H9 (cell line): ENCODE data around the gene MEPCE. TPM values are rescaled to one million over a fixed set of nuclear protein-coding genes. Genes with fewer than 3 reads are reported as not detected.
A peak's percentile ranks its signal among the peaks of the same experiment; 100 is the strongest.

Experiments
- DNase-seq: peaks from one replicate; pipeline ENCODE4 v3.0.0-alpha.2; 2017
- H2AFZ ChIP-seq: one replicate; pipeline ENCODE4 v1.6.1; 2013; ENCODE audit warnings: mild to moderate bottlenecking, low read length, control low read depth, moderate library complexity
- H2AK5ac ChIP-seq: 2 replicates; pipeline ENCODE4 v1.6.1; 2013; ENCODE audit warnings: low read length, control low read depth, mixed read lengths; ENCODE audit not compliant: insufficient read length
- H2BK120ac ChIP-seq: one replicate; pipeline ENCODE4 v1.6.1; 2013; ENCODE audit warnings: low read depth, mild to moderate bottlenecking, low read length, control low read depth, inconsistent platforms; ENCODE audit not compliant: poor library complexity, severe bottlenecking
- H2BK12ac ChIP-seq: 2 replicates; pipeline ENCODE4 v1.6.1; 2013; ENCODE audit warnings: low read length, control low read depth, mixed read lengths, low read depth; ENCODE audit not compliant: insufficient read length
- H2BK15ac ChIP-seq: 2 replicates; pipeline ENCODE4 v1.6.1; 2013; ENCODE audit warnings: low read depth, low read length, control low read depth
- H2BK20ac ChIP-seq: one replicate; pipeline ENCODE4 v1.6.1; 2013; ENCODE audit warnings: low read depth, mild to moderate bottlenecking, low read length, control low read depth, inconsistent platforms; ENCODE audit not compliant: poor library complexity, severe bottlenecking
- H2BK5ac ChIP-seq: 2 replicates; pipeline ENCODE4 v1.6.1; 2013; ENCODE audit warnings: low read length, control low read depth, mixed read lengths; ENCODE audit not compliant: insufficient read length
- H3K14ac ChIP-seq: 2 replicates; pipeline ENCODE4 v1.6.1; 2013; ENCODE audit warnings: low read length, control low read depth; ENCODE audit not compliant: insufficient read depth
- H3K18ac ChIP-seq: 2 replicates; pipeline ENCODE4 v1.6.1; 2013; ENCODE audit warnings: low read depth, mild to moderate bottlenecking, mixed read lengths, low read length, control low read depth; ENCODE audit not compliant: insufficient read length
- H3K23ac ChIP-seq: 2 replicates; pipeline ENCODE4 v1.6.1; 2013; ENCODE audit warnings: low read length, control low read depth, mixed read lengths, low read depth; ENCODE audit not compliant: insufficient read length
- H3K23me2 ChIP-seq: 2 replicates; pipeline ENCODE4 v1.6.1; 2013; ENCODE audit warnings: low read depth, mild to moderate bottlenecking, mixed read lengths, low read length, control low read depth; ENCODE audit not compliant: insufficient read length, poor library complexity, severe bottlenecking
- H3K27ac ChIP-seq: 2 replicates; pipeline ENCODE4 v1.5.1; 2013; ENCODE audit warnings: low read length, control low read depth, mixed read lengths, low read depth; ENCODE audit not compliant: insufficient read length
- H3K27me3 ChIP-seq: 2 replicates; pipeline ENCODE4 v1.6.1; 2013; ENCODE audit warnings: low read length, control low read depth, inconsistent platforms; ENCODE audit not compliant: insufficient read depth
- H3K4ac ChIP-seq: 2 replicates; pipeline ENCODE4 v1.6.1; 2013; ENCODE audit warnings: low read depth, mild to moderate bottlenecking, control low read depth, inconsistent platforms, low read length, moderate library complexity
- H3K4me1 ChIP-seq: 2 replicates; pipeline ENCODE4 v1.6.1; 2013; ENCODE audit warnings: low read length, control low read depth, inconsistent platforms; ENCODE audit not compliant: insufficient read depth
- H3K4me2 ChIP-seq: 2 replicates; pipeline ENCODE4 v1.6.1; 2013; ENCODE audit warnings: low read length, control low read depth, mixed read lengths; ENCODE audit not compliant: insufficient read length, insufficient read depth
- H3K56ac ChIP-seq: 2 replicates; pipeline ENCODE4 v1.6.1; 2013; ENCODE audit warnings: low read depth, mild to moderate bottlenecking, mixed read lengths, low read length, control low read depth; ENCODE audit not compliant: insufficient read length
- H3K79me1 ChIP-seq: 2 replicates; pipeline ENCODE4 v1.6.1; 2013; ENCODE audit warnings: low read depth, mild to moderate bottlenecking, moderate library complexity, low read length, control low read depth, inconsistent platforms; ENCODE audit not compliant: insufficient read depth, poor library complexity, severe bottlenecking
- H3K79me2 ChIP-seq: 2 replicates; pipeline ENCODE4 v1.6.1; 2013; ENCODE audit warnings: low read length, control low read depth, inconsistent platforms; ENCODE audit not compliant: insufficient read depth
- H3K9ac ChIP-seq: 2 replicates; pipeline ENCODE4 v1.6.1; 2013; ENCODE audit warnings: low read length, control low read depth, mixed read lengths; ENCODE audit not compliant: insufficient read length; ENCODE audit errors: extremely low read depth
- H3K9me3 ChIP-seq: one replicate; pipeline ENCODE4 v1.6.1; 2013; ENCODE audit warnings: low read depth, low read length, inconsistent platforms; ENCODE audit not compliant: control insufficient read depth
- H3T11ph ChIP-seq: one replicate; pipeline ENCODE4 v1.6.1; 2013; ENCODE audit warnings: mild to moderate bottlenecking, low read length, control low read depth, inconsistent platforms
- H4K20me1 ChIP-seq: one replicate; pipeline ENCODE4 v1.6.1; 2013; ENCODE audit not compliant: control insufficient read depth, insufficient read length, insufficient read depth
- H4K5ac ChIP-seq: 2 replicates; pipeline ENCODE4 v1.6.1; 2013; ENCODE audit warnings: low read depth, mild to moderate bottlenecking, mixed read lengths, low read length, control low read depth; ENCODE audit not compliant: insufficient read length
- H4K8ac ChIP-seq: replicated peaks from 2 replicates; pipeline ENCODE4 v1.6.1; 2013; ENCODE audit warnings: low read length, control low read depth, mixed read lengths, low read depth; ENCODE audit not compliant: insufficient read length
- H4K91ac ChIP-seq: 2 replicates; pipeline ENCODE4 v1.6.1; 2013; ENCODE audit warnings: low read depth, mild to moderate bottlenecking, moderate library complexity, mixed read lengths, low read length, control low read depth; ENCODE audit not compliant: insufficient read length
- H3K27ac Mint-ChIP-seq, 3 experiments: 2 replicates in 2 of 3; 3 replicates in 1 of 3; pipeline ENCODE4 v1.8.0; 2020 to 2021; ENCODE audit warnings: mixed read lengths in 3 of 3, mild to moderate bottlenecking in 1 of 3, moderate library complexity in 1 of 3
- H3K27me3 Mint-ChIP-seq: 2 replicates; pipeline ENCODE4 v1.8.0; 2021; ENCODE audit warnings: low read depth, mild to moderate bottlenecking, moderate library complexity, mixed read lengths
- H3K36me3 Mint-ChIP-seq, 3 experiments: 2 replicates in 2 of 3; 3 replicates in 1 of 3; pipeline ENCODE4 v1.8.0; 2020 to 2021; ENCODE audit warnings: low read depth in 3 of 3, mixed read lengths in 3 of 3; ENCODE audit not compliant: insufficient read depth in 1 of 3
- H3K4me1 Mint-ChIP-seq, 2 experiments: 2 replicates each; pipeline ENCODE4 v1.8.0; 2020; ENCODE audit warnings: mixed read lengths in 2 of 2
- H3K4me3 Mint-ChIP-seq, 2 experiments: 2 replicates in 1 of 2; 3 replicates in 1 of 2; pipeline ENCODE4 v1.8.0; 2020 to 2021; ENCODE audit warnings: mild to moderate bottlenecking in 2 of 2, mixed read lengths in 2 of 2, moderate library complexity in 1 of 2
- H3K9me3 Mint-ChIP-seq, 2 experiments: 2 replicates in 1 of 2; 3 replicates in 1 of 2; pipeline ENCODE4 v1.8.0; 2020; ENCODE audit warnings: mild to moderate bottlenecking in 2 of 2, mixed read lengths in 2 of 2, moderate library complexity in 1 of 2
- CTCF ChIP-seq: fragments of 200-600 bp; sonication (generic); conservative IDR thresholded peaks from 3 replicates; pipeline ENCODE4 v1.8.0; 2021; ENCODE audit warnings: antibody characterized with exemption, mild to moderate bottlenecking
- WGBS: extraction: QIAGEN DNeasy Blood & Tissue Kit; methylation state at CpG from one replicate; pipeline ENCODE4 v1.1.7; 2013; ENCODE audit warnings: missing lambda C conversion rate, low lambda C conversion rate, mixed read lengths; ENCODE audit not compliant: insufficient read length; ENCODE audit errors: extremely low coverage; 5-methylcytosine and 5-hydroxymethylcytosine counted together
- total RNA-seq: library from RNA; stranded (reverse); gene quantifications from 2 replicates; pipeline ENCODE4 v1.2.1, GENCODE V29; 2021

The MEPCE gene
- total RNA-seq, 1 experiment from 2014 or later = 68.0 TPM

DNA sequence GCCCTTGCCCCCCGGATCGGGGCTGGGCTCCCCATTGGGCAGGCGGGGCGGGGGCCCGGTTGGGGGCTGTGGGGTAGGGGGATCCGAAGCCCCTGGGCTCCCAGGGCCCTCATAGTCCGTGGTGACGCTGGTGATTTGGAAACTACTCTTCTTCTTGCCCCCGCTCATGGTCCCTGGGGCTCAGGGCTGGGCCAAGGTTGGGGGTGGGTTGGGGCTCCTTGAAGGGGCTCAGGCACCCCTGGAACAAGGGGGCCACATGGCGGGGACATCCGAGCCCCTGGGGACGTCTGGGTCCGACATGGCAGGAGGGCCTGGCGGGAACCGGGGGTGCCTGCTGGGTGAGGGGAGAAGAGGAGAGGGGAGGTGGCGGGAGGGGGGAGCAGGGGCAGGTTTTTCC lies 48.2 kb downstream of the MEPCE start:
- Histone ChIP-seq H2BK20ac (no peak overlapping the region), H3K23me2 (peaks cover 7% of the 10 kb centered on the region), H3K27me3 (no peaks in the 10 kb centered on the region), H3T11ph (no peak overlapping the region), H2AFZ (no peak overlapping the region), H3K23ac (no peak overlapping the region), H2BK5ac (no peak overlapping the region), H3K4me2 (peak overlapping the region; percentile 45), H3K79me1 (no peaks in the 10 kb centered on the region), H3K9me3 (no peaks in the 10 kb centered on the region), H2BK15ac (no peak overlapping the region), H4K8ac (no peak overlapping the region), H3K9ac (no peak overlapping the region), H3K56ac (no peak overlapping the region), H4K91ac (no peak overlapping the region), H3K4me1 (no peaks in the 10 kb centered on the region; the same call in 1 of the 2 replicates), H3K14ac (no peak overlapping the region), H4K5ac (no peak overlapping the region), H3K18ac (no peak overlapping the region), H3K27ac (no peak overlapping the region), H3K79me2 (no peaks in the 10 kb centered on the region), H3K4ac (no peak overlapping the region), H4K20me1 (no peaks in the 10 kb centered on the region), H2AK5ac (no peak overlapping the region), H2BK120ac (no peak overlapping the region), H2BK12ac (no peak overlapping the region)
- DNase-seq = no peak
- H3K27ac Mint-ChIP-seq = no peak overlapping the region
- TF ChIP-seq CTCF = no peak
- peaks cover 0 to 2% of the 10 kb centered on the region in 2 experiments; a peak in 2 of 5 replicates for H3K9me3 Mint-ChIP-seq
- no CpG with 5 or more reads among the region's 16 CpGs for WGBS
- no peaks in the 10 kb centered on the region for H3K27me3 Mint-ChIP-seq
- H3K4me3 Mint-ChIP-seq = peak overlapping the region; percentile 81 to 93
- peaks cover 0 to 5% (median 0%) of the 10 kb centered on the region in 3 experiments; a peak in 1 of 7 replicates for H3K36me3 Mint-ChIP-seq
- H3K4me1 Mint-ChIP-seq = peaks cover 19 to 38% of the 10 kb centered on the region in 2 experiments
